Measurements from ENCODE around the gene RXRB. TPM values are rescaled to one million over a fixed set of nuclear protein-coding genes. Genes with fewer than 3 reads are reported as not detected.

Gene RXRB
- total and polyA plus RNA-seq, 2 of the 8 experiments (the other 6 are each of a cell fraction or from before 2014, with no cell fraction given), result 13.0 to 18.1 TPM

DNA sequence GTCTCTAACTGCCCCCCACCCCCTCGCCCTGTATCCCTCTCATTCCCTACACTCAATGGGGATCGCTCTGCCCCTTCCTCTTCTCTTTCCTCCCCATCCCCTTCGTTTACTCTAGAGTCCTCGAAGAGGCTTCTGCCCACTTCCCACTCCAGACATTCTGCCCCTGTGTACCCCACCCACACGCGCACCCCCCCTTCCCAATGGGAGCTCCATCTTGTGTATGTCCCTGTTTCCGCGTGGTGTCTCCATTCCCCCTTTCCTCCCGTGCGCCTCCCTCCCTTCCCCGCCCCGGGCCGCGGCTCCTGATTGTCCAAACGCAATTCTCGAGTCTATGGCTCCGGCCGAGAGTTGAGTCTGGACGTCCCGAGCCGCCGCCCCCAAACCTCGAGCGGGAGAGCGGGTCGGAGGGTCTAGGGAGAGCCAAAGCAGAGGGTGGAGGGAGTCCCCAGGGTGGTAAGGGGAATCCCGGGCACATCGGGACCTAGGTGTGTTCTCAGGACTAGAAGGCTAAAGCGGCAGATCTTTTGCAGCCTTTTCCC lies 7.2 kb upstream of the RXRB start:
- Histone ChIP-seq H2BK120ac (replicated peaks; ENCODE audit: low read depth, low read length) (no peak overlapping the region), H3K27me3 (replicated peaks in 1 of 4; ENCODE audit: control insufficient read depth in 3 of 4, extremely low read depth in 1 of 4, insufficient read depth in 3 of 4, low read length in 3 of 4) (peaks cover 9 to 46% (median 36%) of the 10 kb centered on the region in 4 experiments; a peak in 6 of 7 replicates), H4K8ac (ENCODE audit: extremely low read depth, insufficient read depth, low read length) (peak overlapping the region; percentile 77; the same call in 1 of the 2 replicates), H2AK5ac (ENCODE audit: low read depth, low read length) (no peak overlapping the region), H3K79me2 (ENCODE audit: control insufficient read depth in 1 of 2, insufficient read depth in 2 of 2, low read length in 2 of 2) (peaks cover 0 to 1% of the 10 kb centered on the region in 2 experiments; a peak in 1 of 4 replicates), H3K14ac (ENCODE audit: insufficient read length) (no peak overlapping the region), H3K23me2 (ENCODE audit: low read depth, low read length) (peaks cover 22% of the 10 kb centered on the region; the same call in 1 of the 2 replicates), H3K18ac (ENCODE audit: extremely low read depth, low read length) (no peak overlapping the region; the same call in 1 of the 2 replicates), H2BK20ac (ENCODE audit: low read length) (no peak overlapping the region), H3K4me2 (ENCODE audit: insufficient read depth in 1 of 2, low read depth in 2 of 2, low read length in 2 of 2) (peak overlapping the region; percentile 76 to 100), H4K20me1 (replicated peaks in 1 of 2; ENCODE audit: control insufficient read depth in 1 of 2, insufficient read depth in 2 of 2, low read length in 2 of 2) (peaks cover 7 to 19% of the 10 kb centered on the region in 2 experiments), H3K9me3 (ENCODE audit: insufficient read depth in 2 of 2, low read depth in 1 of 2, low read length in 1 of 2) (no peaks in the 10 kb centered on the region), H4K91ac (replicated peaks; ENCODE audit: insufficient read length, low read length) (no peak overlapping the region), H3K36me3 (ENCODE audit: control insufficient read depth in 2 of 4, insufficient read depth in 4 of 4, low read length in 3 of 4) (peaks cover 4 to 20% (median 11%) of the 10 kb centered on the region in 4 experiments; a peak in 7 of 8 replicates), H3K9ac (replicated peaks in 1 of 4; ENCODE audit: extremely low read depth in 1 of 4, low read depth in 3 of 4, low read length in 3 of 4) (peak overlapping the region in 2 of 4 experiments; percentile 4 to 41; a peak in 3 of 7 replicates), H3K4me1 (replicated peaks in 1 of 4; ENCODE audit: control insufficient read depth in 3 of 4, insufficient read depth in 4 of 4, low read length in 3 of 4) (peaks cover 0 to 26% (median 11%) of the 10 kb centered on the region in 4 experiments; a peak in 6 of 7 replicates), H4K5ac (ENCODE audit: insufficient read length, low read depth, low read length) (no peak overlapping the region), H3K56ac (replicated peaks; ENCODE audit: insufficient read length, low read depth, low read length) (no peak overlapping the region), H3K79me1 (ENCODE audit: low read depth, low read length) (peaks cover 6% of the 10 kb centered on the region), H2AFZ (ENCODE audit: low read length) (0 out of 2 replicates have a peak overlapping the region, but pooled peaks have one; percentile 1), H3K23ac (ENCODE audit: insufficient read length) (no peak overlapping the region), H2BK15ac (ENCODE audit: low read length) (no peak overlapping the region), H3K27ac (ENCODE audit: low read depth, low read length) (no peak overlapping the region), H3K4ac (replicated peaks; ENCODE audit: insufficient read length, low read depth, low read length) (no peak overlapping the region), H3K4me3 (ENCODE audit: extremely low read depth in 1 of 4, insufficient read depth in 2 of 4, low read depth in 3 of 4, low read length in 4 of 4) (peak overlapping the region; percentile 75 to 92 (median 88)), H2BK12ac (ENCODE audit: low read depth, low read length) (no peak overlapping the region), H2BK5ac (ENCODE audit: low read depth, low read length) (no peak overlapping the region)
- DNase-seq (ENCODE audit: low read depth in 1 of 2, low spot score in 2 of 2) (peak in 1 of 2 experiments; percentile 66), FAIRE-seq (no peak)
- POLR2A ChIA-PET (ENCODE audit: partially characterized antibody), result interaction anchor here (0.9 to 2.1 kb wide), 9 partner anchors 10 to 236 kb away, joined by 3 to 15 read pairs (median 5); partner anchors contain the start of genes B3GALT4, RPS18 and VPS52
- 6% methylated on average over 11 of the region's 29 CpGs; no CpG with 5 or more reads in 1 of the 2 experiments for WGBS, 2 experiments (ENCODE audit: extremely low coverage in 1 of 2, insufficient coverage in 1 of 2, insufficient read length in 1 of 2, insufficient replicate concordance in 2 of 2, low coverage in 1 of 2, low lambda C conversion rate in 2 of 2, missing lambda C conversion rate in 1 of 2)
- CTCF ChIA-PET (ENCODE audit: partially characterized antibody), result interaction anchor here (6.3 kb wide), 1 partner anchor 40 kb away, joined by 60 read pairs; no protein-coding TSS in a partner anchor
- TF ChIP-seq TAF1 (IDR thresholded peaks at IDR 0.05; ENCODE audit: low read depth, low read length) (no peak), EZH2 (IDR thresholded peaks at IDR 0.05; ENCODE audit: low read depth, low read length, severe bottlenecking) (peak; percentile 54), SUZ12 (IDR thresholded peaks at IDR 0.05; ENCODE audit: low read length) (peak; percentile 31; the same call in 1 of the 2 replicates), SP2 (IDR thresholded peaks at IDR 0.05; ENCODE audit: low read length) (no peak)

Data from H1 (cell line).